Transverse colon (tissue), 4 donors: ENCODE measurements around the gene ADAMTS6.

Experiments used
- POLR2A ChIP-seq: fragments of 450-650 bp; IDR thresholded peaks from one replicate; pipeline ENCODE4 v1.6.1; 2016; ENCODE audit warnings: antibody characterized with exemption, mild to moderate bottlenecking, moderate library complexity
- POLR2AphosphoS5 ChIP-seq, 3 donors: sonication (generic); formaldehyde crosslinking; IDR thresholded peaks; one replicate each; pipeline ENCODE4 v1.6.1; 2016; ENCODE audit warnings: antibody characterized with exemption in 3 of 3
- TF ChIP-seq, protein P1 (sequence below), 5 experiments: fragments of 200-600 bp in 3 of 5; fragments of 450-650 bp in 2 of 5; sonication (generic) in 3 of 5; IDR thresholded peaks; 1 replicate in 2 of 5; 2 replicates in 3 of 5; pipeline ENCODE4 v1.5.1; 2016 to 2017; ENCODE audit warnings: antibody characterized with exemption in 5 of 5, inconsistent platforms in 3 of 5, mild to moderate bottlenecking in 2 of 5, moderate library complexity in 1 of 5

DNA sequence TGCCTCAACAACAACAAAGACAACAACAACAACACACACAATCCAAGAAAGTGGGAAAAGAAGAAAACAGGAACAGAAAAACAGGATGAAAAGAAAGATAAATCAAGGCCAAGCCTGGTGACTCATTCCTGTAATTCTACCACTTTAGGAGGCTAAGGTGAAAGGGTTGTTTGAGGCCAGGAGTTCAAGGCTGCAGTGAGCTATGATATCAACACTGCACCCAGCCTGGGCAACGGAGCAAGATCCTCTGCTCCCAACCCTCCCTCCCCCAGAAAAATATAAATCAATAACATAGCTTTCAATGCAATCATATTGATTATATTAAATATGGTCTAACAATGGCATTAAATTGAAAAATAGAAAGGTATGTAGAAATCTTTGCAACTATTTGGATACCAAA, 49.2 kb upstream of the ADAMTS6 start:
- TF ChIP-seq, protein P1, sequence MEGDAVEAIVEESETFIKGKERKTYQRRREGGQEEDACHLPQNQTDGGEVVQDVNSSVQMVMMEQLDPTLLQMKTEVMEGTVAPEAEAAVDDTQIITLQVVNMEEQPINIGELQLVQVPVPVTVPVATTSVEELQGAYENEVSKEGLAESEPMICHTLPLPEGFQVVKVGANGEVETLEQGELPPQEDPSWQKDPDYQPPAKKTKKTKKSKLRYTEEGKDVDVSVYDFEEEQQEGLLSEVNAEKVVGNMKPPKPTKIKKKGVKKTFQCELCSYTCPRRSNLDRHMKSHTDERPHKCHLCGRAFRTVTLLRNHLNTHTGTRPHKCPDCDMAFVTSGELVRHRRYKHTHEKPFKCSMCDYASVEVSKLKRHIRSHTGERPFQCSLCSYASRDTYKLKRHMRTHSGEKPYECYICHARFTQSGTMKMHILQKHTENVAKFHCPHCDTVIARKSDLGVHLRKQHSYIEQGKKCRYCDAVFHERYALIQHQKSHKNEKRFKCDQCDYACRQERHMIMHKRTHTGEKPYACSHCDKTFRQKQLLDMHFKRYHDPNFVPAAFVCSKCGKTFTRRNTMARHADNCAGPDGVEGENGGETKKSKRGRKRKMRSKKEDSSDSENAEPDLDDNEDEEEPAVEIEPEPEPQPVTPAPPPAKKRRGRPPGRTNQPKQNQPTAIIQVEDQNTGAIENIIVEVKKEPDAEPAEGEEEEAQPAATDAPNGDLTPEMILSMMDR (IDR thresholded peaks at IDR 0.05): no peak
- TF ChIP-seq POLR2A: no peak
- no peak for TF ChIP-seq POLR2AphosphoS5 (IDR thresholded peaks at IDR 0.05)
